Heart left ventricle (tissue), 16 donors: ENCODE results near the gene RIF1. TPM values are rescaled to one million over a fixed set of nuclear protein-coding genes. Genes with fewer than 3 reads are reported as not detected.

Source experiments
- ATAC-seq, 4 donors: fragments of 200-7000 bp; cut with Tn5 transposase; one replicate each; pipeline ENCODE4 v1.9.1; 2020 to 2022; ENCODE audit warnings: moderate library complexity in 4 of 4, mild to moderate bottlenecking in 3 of 4, moderate number of reproducible peaks in 1 of 4
- DNase-seq, 5 donors: peaks; one replicate each; pipeline ENCODE4 v3.0.0-alpha.2; 2020
- H3K27ac ChIP-seq, 12 donors: fragments of 200-600 bp; sonication (generic) in 4 of 12; one replicate each; pipeline versions ENCODE4 v1.5.0 to v1.8.0; 2016 to 2022; ENCODE audit warnings: mild to moderate bottlenecking in 2 of 12
- H3K27me3 ChIP-seq, 9 donors: fragments of 200-600 bp; sonication (generic) in 2 of 9; one replicate each; pipeline versions ENCODE4 v1.5.1 to v1.8.0; 2016 to 2022; ENCODE audit warnings: mild to moderate bottlenecking in 3 of 9
- H3K36me3 ChIP-seq, 9 donors: fragments of 200-600 bp; sonication (generic) in 2 of 9; one replicate each; pipeline versions ENCODE4 v1.5.0 to v1.8.0; 2018 to 2022; ENCODE audit warnings: mild to moderate bottlenecking in 2 of 9
- H3K4me1 ChIP-seq, 12 donors: fragments of 200-600 bp; sonication (generic) in 4 of 12; one replicate each; pipeline versions ENCODE4 v1.5.0 to v1.8.0; 2016 to 2022; ENCODE audit warnings: mild to moderate bottlenecking in 3 of 12
- H3K4me3 ChIP-seq, 12 donors: fragments of 200-600 bp; sonication (generic) in 4 of 12; one replicate each; pipeline versions ENCODE4 v1.5.0 to v1.8.0; 2017 to 2022; ENCODE audit warnings: mild to moderate bottlenecking in 9 of 12, moderate library complexity in 4 of 12
- H3K9me3 ChIP-seq, 12 donors: fragments of 200-600 bp; sonication (generic) in 4 of 12; one replicate each; pipeline versions ENCODE4 v1.5.0 to v1.8.0; 2016 to 2022; ENCODE audit warnings: mild to moderate bottlenecking in 1 of 12
- CTCF ChIP-seq, 12 donors: fragments of 200-600 bp; sonication (generic) in 4 of 12; IDR thresholded peaks; one replicate each; pipeline versions ENCODE4 v1.5.0 to v1.8.0; 2018 to 2022; ENCODE audit warnings: antibody characterized with exemption in 12 of 12, mild to moderate bottlenecking in 5 of 12
- POLR2A ChIP-seq, 2 donors: fragments of 450-650 bp; IDR thresholded peaks; one replicate each; pipeline ENCODE4 v1.6.1; 2017; ENCODE audit warnings: antibody characterized with exemption in 2 of 2, mild to moderate bottlenecking in 2 of 2, moderate library complexity in 2 of 2
- WGBS, 4 donors: extraction: QIAGEN DNeasy Blood & Tissue Kit in 2 of 4; methylation state at CpG; one replicate each; pipeline versions ENCODE4 v1.1.5 to v1.1.7; 2013 to 2018; 5-methylcytosine and 5-hydroxymethylcytosine counted together
- intact Hi-C, 10 donors: fragments of 100-400 bp; cut with DNase I; formaldehyde crosslinking; loops; one replicate each; pipeline versions ENCODE4 v1.11.1 to v1.14.2; 2022
- polyA plus RNA-seq, 2 donors: library from polyadenylated mRNA; stranded (reverse); fragments of 200-250 nt; gene quantifications; one replicate each; pipeline ENCODE4 v1.2.3, GENCODE V29; 2013
- total RNA-seq, 9 donors: library from RNA; depleted of rRNA in 2 of 9; stranded (reverse); fragments of >200 nt in 2 of 9; fragmentation: NEBNext Ultra II Directional in 3 of 9; extraction: Animal tissue kit (Norgen Biotek cat#: 25700) in 3 of 9; gene quantifications; one replicate each; pipeline versions ENCODE4 v1.1.0 to v1.2.4, GENCODE V29; 2016 to 2023
- donor health status: ischemic (EF 13 %, LVEDD 7.1; RV severe dilation, severe dysfunction).
- donor health status: healthy with polysubstance abuse.
- donor health status: DM: no; HTN: yes; CAD: no.
- donor health status: DM: no; HTN: no; CAD: no.
- donor health status: ischemic (EF 25% LVEDD 6.9; RV normal size, moderate dysfunction).
- donor health status: ischemic (EF 25% LVEDD 5.7; RV mildly dilated, moderate dysfunction).
- donor health status: healthy.
- donor health status: DM: yes; HTN: yes; CAD: no.
- donor health status: ischemic (EF 35%, LVEDD 5.7; RV mildly dilated, moderate dysfunction).
- donor health status: nonischemic (EF 11% LVEDD 7.7; RV severe dilation, severe dysfunction).
- donor health status: DM: yes; HTN: yes; CAD: no.
- donor health status: PGD.
- donor health status: ischemic (EF 29% LVEDD 5.4; RV normal size, mild dysfunction).
- donor health status: nonischemic (EF 23%, LVEDD 6.1; RV moderate dilation, normal function).

Gene RIF1
- total and polyA plus RNA-seq, 11 donors = 2.6 to 23.9 (median 14.1) TPM

- TF ChIP-seq POLR2A (IDR thresholded peaks at IDR 0.05) = no peak
- no peak for TF ChIP-seq CTCF (IDR thresholded peaks at IDR 0.05)
- H3K36me3 ChIP-seq = no peaks in the 10 kb centered on the region
- no peaks in the 10 kb centered on the region for H3K9me3 ChIP-seq
- 71 to 76% (median 76%) methylated on average over 6 of the region's 6 CpGs for WGBS, 4 donors
- no peaks in the 10 kb centered on the region for H3K27me3 ChIP-seq
- no peaks in the 10 kb centered on the region for H3K4me1 ChIP-seq
- intact Hi-C loops = no loop called here
- ATAC-seq (no peak), DNase-seq (no peak)
- no peak overlapping the region for H3K27ac ChIP-seq
- H3K4me3 ChIP-seq = no peak overlapping the region
Observed at GRCh38 chr2:151380580-151381235, 29.0 kb upstream of the RIF1 start.

GRCh38 chr2:151381266-151381665 is 28.4 kb upstream of the RIF1 start:
- Histone ChIP-seq H3K9me3 (no peaks in the 10 kb centered on the region), H3K4me3 (no peak overlapping the region), H3K27me3 (no peaks in the 10 kb centered on the region), H3K36me3 (no peaks in the 10 kb centered on the region), H3K4me1 (no peaks in the 10 kb centered on the region), H3K27ac (no peak overlapping the region)
- intact Hi-C loops = no loop called here
- 86 to 88% (median 88%) methylated on average over 2 of the region's 2 CpGs for WGBS, 4 donors
- ATAC-seq = no peak
- no peak for DNase-seq
- no peak for TF ChIP-seq CTCF (IDR thresholded peaks at IDR 0.05)
- no peak for TF ChIP-seq POLR2A (IDR thresholded peaks at IDR 0.05)

- H3K36me3 ChIP-seq = no peaks in the 10 kb centered on the region
- ATAC-seq (no peak), DNase-seq (no peak)
- no peak overlapping the region for H3K4me3 ChIP-seq
- WGBS, 4 donors = 82 to 87% (median 83%) methylated on average over 4 of the region's 4 CpGs
- H3K27ac ChIP-seq = no peak overlapping the region
- intact Hi-C loops = no loop called here
- no peaks in the 10 kb centered on the region for H3K4me1 ChIP-seq
- peaks cover 0 to 9% (median 0%) of the 10 kb centered on the region in 12 donors for H3K9me3 ChIP-seq
- TF ChIP-seq POLR2A (IDR thresholded peaks at IDR 0.05) (no peak), CTCF (IDR thresholded peaks at IDR 0.05) (no peak)
- H3K27me3 ChIP-seq = no peaks in the 10 kb centered on the region
Observed at GRCh38 chr2:151388011-151388410, 21.7 kb upstream of the RIF1 start.

GRCh38 chr2:151391436-151391835 is 18.3 kb upstream of the RIF1 start:
- WGBS, 4 donors = 77 to 88% (median 85%) methylated on average over 2 of the region's 2 CpGs

More at GRCh38 chr2:151391436-151391835, 18.3 kb upstream of the RIF1 start:
- intact Hi-C loops = no loop called here
- H3K27ac ChIP-seq = no peak overlapping the region
- no peak for DNase-seq
- no peaks in the 10 kb centered on the region for H3K36me3 ChIP-seq
- ATAC-seq = no peak
- H3K4me3 ChIP-seq = no peak overlapping the region
- no peaks in the 10 kb centered on the region for H3K27me3 ChIP-seq
- H3K4me1 ChIP-seq = no peaks in the 10 kb centered on the region
- TF ChIP-seq POLR2A (IDR thresholded peaks at IDR 0.05) (no peak), CTCF (IDR thresholded peaks at IDR 0.05) (no peak)
- peaks cover 0 to 9% (median 0%) of the 10 kb centered on the region in 12 donors for H3K9me3 ChIP-seq
